ENCODE data around the gene CISD3. TPM values are rescaled to one million over a fixed set of nuclear protein-coding genes. Genes with fewer than 3 reads are reported as not detected.

CISD3 gene
- total RNA-seq, 1 donor from 2014 or later: 5.9 TPM

GRCh38 chr17:38741461-38741860, 11.3 kb downstream of the CISD3 start:
- Mint-ChIP-seq H3K9me3 (ENCODE audit: low read depth) (no peaks in the 10 kb centered on the region), H3K36me3 (ENCODE audit: insufficient read depth) (peaks cover 5% of the 10 kb centered on the region), H3K4me1 (ENCODE audit: low read depth) (peaks cover 38% of the 10 kb centered on the region), H3K27ac (peak overlapping the region; percentile 90), H3K27me3 (no peaks in the 10 kb centered on the region), H3K4me3 (ENCODE audit: low read depth) (no peak overlapping the region)
- DNase-seq (ENCODE audit: low spot score, unreplicated experiment): no peak
- no peak for TF ChIP-seq CTCF (IDR thresholded peaks at IDR 0.05; ENCODE audit: unreplicated experiment)

GRCh38 chr17:38741921-38742410, 11.8 kb downstream of the CISD3 start:
- Mint-ChIP-seq H3K4me3 (ENCODE audit: low read depth) (no peak overlapping the region), H3K9me3 (ENCODE audit: low read depth) (no peaks in the 10 kb centered on the region), H3K27me3 (no peaks in the 10 kb centered on the region), H3K36me3 (ENCODE audit: insufficient read depth) (peaks cover 5% of the 10 kb centered on the region), H3K27ac (peak overlapping the region; percentile 62), H3K4me1 (ENCODE audit: low read depth) (peaks cover 42% of the 10 kb centered on the region)
- no peak for TF ChIP-seq CTCF (IDR thresholded peaks at IDR 0.05; ENCODE audit: unreplicated experiment)
- DNase-seq (ENCODE audit: low spot score, unreplicated experiment): no peak

GRCh38 chr17:38742411-38743308, 12.5 kb downstream of the CISD3 start:
- Mint-ChIP-seq H3K4me1 (ENCODE audit: low read depth) (peaks cover 42% of the 10 kb centered on the region), H3K4me3 (ENCODE audit: low read depth) (no peak overlapping the region), H3K27me3 (no peaks in the 10 kb centered on the region), H3K27ac (peak overlapping the region; percentile 62), H3K9me3 (ENCODE audit: low read depth) (no peaks in the 10 kb centered on the region), H3K36me3 (ENCODE audit: insufficient read depth) (peaks cover 5% of the 10 kb centered on the region)
- no peak for DNase-seq (ENCODE audit: low spot score, unreplicated experiment)
- no peak for TF ChIP-seq CTCF (IDR thresholded peaks at IDR 0.05; ENCODE audit: unreplicated experiment)

GRCh38 chr17:38743556-38744171, 13.5 kb downstream of the CISD3 start:
- no peak for DNase-seq (ENCODE audit: low spot score, unreplicated experiment)
- Mint-ChIP-seq H3K36me3 (ENCODE audit: insufficient read depth) (peaks cover under 1% of the 10 kb centered on the region), H3K27me3 (no peaks in the 10 kb centered on the region), H3K27ac (peak overlapping the region; percentile 93), H3K4me3 (ENCODE audit: low read depth) (peak overlapping the region; percentile 54), H3K9me3 (ENCODE audit: low read depth) (no peaks in the 10 kb centered on the region), H3K4me1 (ENCODE audit: low read depth) (peaks cover 42% of the 10 kb centered on the region)
- TF ChIP-seq CTCF (IDR thresholded peaks at IDR 0.05; ENCODE audit: unreplicated experiment): no peak

- Mint-ChIP-seq H3K9me3 (ENCODE audit: low read depth) (no peaks in the 10 kb centered on the region), H3K36me3 (ENCODE audit: insufficient read depth) (no peaks in the 10 kb centered on the region), H3K27ac (no peak overlapping the region), H3K4me3 (ENCODE audit: low read depth) (peak overlapping the region; percentile 90), H3K4me1 (ENCODE audit: low read depth) (peaks cover 51% of the 10 kb centered on the region), H3K27me3 (no peaks in the 10 kb centered on the region)
- DNase-seq (ENCODE audit: low spot score, unreplicated experiment): no peak
- no peak for TF ChIP-seq CTCF (IDR thresholded peaks at IDR 0.05; ENCODE audit: unreplicated experiment)
Observed at GRCh38 chr17:38745545-38745944, 15.4 kb downstream of the CISD3 start.

Measured in progenitor cell of endocrine pancreas (in vitro differentiated cells).